Measurements from ENCODE around the gene BANP. TPM values are rescaled to one million over a fixed set of nuclear protein-coding genes. Genes with fewer than 3 reads are reported as not detected.
"Not testable (repeated sequence)": the region's sequence is repeated elsewhere in the genome, so short reads cannot be mapped to it uniquely, and the experiment has no call there.

The BANP gene
- total and polyA plus RNA-seq, 3 donors from 2014 or later, result 25.3 to 60.2 (median 55.9) TPM

DNA sequence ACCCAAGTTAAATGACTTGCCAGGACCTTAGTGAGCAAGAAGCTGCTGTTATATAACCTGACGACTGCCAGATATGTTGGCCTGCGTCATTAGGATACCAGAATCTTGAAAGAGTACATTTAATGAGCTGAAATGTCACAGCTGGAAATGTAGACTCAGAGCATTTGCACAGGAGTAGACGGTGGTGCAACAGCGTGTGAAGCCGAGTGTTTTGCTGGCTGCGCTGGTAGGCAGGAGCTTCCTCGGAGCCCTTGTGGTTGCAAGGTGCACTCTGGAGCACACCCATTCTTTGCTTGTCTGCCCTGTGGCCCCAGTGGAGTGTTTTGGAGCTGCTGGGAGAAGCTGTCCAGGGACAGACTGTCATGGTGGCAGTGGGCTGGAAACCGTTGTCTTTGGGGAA, 79.3 kb downstream of the BANP start:
- Histone ChIP-seq H3K27ac (no peak overlapping the region), H3K4me3 (no peak overlapping the region), H3K4me1 (no peaks in the 10 kb centered on the region), H3K9me3 (no peaks in the 10 kb centered on the region), H3K27me3 (no peaks in the 10 kb centered on the region), H3K36me3 (ENCODE audit: low read depth, missing control alignments) (no peaks in the 10 kb centered on the region)
- no peak for TF ChIP-seq POLR2A (IDR thresholded peaks at IDR 0.05)
- TF ChIP-seq, protein P1, sequence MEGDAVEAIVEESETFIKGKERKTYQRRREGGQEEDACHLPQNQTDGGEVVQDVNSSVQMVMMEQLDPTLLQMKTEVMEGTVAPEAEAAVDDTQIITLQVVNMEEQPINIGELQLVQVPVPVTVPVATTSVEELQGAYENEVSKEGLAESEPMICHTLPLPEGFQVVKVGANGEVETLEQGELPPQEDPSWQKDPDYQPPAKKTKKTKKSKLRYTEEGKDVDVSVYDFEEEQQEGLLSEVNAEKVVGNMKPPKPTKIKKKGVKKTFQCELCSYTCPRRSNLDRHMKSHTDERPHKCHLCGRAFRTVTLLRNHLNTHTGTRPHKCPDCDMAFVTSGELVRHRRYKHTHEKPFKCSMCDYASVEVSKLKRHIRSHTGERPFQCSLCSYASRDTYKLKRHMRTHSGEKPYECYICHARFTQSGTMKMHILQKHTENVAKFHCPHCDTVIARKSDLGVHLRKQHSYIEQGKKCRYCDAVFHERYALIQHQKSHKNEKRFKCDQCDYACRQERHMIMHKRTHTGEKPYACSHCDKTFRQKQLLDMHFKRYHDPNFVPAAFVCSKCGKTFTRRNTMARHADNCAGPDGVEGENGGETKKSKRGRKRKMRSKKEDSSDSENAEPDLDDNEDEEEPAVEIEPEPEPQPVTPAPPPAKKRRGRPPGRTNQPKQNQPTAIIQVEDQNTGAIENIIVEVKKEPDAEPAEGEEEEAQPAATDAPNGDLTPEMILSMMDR (IDR thresholded peaks at IDR 0.05), result no peak
- DNase-seq, result no peak
- intact Hi-C loops (cut with DNase I; ENCODE audit: low total_unique reads), result no loop called here
- 94 to 97% methylated on average over 8 of the region's 8 CpGs for WGBS, 2 donors

DNA sequence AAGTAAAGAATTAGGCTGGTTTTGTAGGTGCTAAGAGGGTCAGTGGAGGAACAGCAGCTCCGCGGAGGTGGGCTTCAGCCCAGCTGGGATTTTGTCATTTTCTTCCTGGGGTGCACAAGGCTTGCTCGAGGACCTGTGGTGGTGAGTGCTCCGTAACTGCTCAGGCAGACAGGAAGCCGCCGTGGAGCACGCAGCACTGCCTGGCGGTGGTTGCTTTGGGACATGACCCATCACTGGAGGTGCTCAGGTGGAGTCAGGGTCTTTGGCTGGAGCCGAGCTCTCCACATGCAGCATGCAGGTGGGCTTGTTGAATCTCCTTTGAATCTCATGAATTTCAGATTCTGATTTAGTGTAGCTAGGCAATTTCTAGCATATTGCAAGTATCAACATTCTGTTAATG, 79.7 kb downstream of the BANP start:
- H3K36me3 ChIP-seq (ENCODE audit: low read depth, missing control alignments); H3K27me3 ChIP-seq: not testable (repeated sequence)
- 96 to 98% methylated on average over 9 of the region's 9 CpGs for WGBS, 2 donors

DNA sequence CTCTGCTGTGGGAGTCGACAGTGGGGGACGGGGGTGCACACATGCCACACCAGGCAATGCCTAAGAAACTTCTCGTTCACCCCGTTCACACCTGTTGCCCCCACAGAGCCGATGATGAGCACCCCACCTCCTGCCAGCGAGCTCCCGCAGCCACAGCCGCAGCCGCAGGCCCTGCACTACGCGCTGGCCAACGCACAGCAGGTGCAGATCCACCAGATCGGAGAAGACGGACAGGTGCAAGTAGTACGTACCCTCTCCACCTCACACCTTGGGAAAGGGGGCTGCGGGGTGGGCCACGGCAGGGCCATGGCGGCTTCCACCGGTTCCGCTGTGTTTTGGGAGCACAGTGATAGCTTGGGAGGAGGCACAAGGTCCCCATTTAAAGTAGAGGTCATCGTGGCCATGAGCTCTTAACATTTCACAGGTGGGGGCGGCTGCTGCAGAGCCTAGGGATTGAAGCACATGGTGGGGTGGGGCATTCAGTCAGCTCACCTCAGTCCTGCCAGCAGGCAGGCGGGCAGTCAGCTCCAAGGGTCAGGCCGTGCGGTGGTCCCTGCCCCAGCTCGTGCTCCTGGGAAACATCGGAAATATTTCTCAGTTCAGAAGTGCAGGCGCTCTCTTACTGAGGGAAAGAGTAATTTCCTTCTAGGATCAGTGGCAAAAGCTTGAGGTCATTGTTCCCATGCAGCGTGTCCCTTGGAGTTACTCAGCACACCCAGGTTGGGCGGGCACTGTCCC, 81.9 kb downstream of the BANP start:
- intact Hi-C loops (cut with DNase I; ENCODE audit: low total_unique reads); H3K27me3 ChIP-seq; DNase-seq; H3K27ac ChIP-seq; H3K36me3 ChIP-seq (ENCODE audit: low read depth, missing control alignments); H3K4me3 ChIP-seq; H3K9me3 ChIP-seq; H3K4me1 ChIP-seq: not testable (repeated sequence)
- WGBS, 2 donors, result 93 to 97% methylated on average over 27 of the region's 30 CpGs

More for the DNA sequence above, 79.7 kb downstream of the BANP start:
- DNase-seq; intact Hi-C loops (cut with DNase I; ENCODE audit: low total_unique reads); H3K4me3 ChIP-seq; H3K27ac ChIP-seq; H3K9me3 ChIP-seq; H3K4me1 ChIP-seq: not testable (repeated sequence)

DNA sequence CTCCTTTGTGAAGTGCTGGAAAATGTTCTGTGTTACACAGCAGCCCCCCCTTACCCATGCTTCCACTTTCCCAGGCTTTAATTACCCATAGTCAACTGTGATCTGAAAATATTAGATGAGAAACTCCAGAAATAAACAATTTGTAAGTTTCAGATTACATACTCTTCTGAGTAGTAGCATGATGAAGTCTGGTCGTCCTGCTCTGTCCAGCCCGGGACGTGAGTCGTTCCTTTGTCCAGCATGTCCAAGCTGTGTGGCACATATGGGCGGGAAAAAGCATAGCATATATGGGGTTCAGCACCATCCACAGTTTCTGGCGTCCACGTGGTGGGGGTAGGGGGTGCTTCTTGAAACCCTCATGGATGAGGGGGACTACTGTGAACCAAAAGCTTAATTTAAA, 83.5 kb downstream of the BANP start:
- no peaks in the 10 kb centered on the region for H3K27me3 ChIP-seq
- TF ChIP-seq, protein P1 (IDR thresholded peaks at IDR 0.05), result no peak
- TF ChIP-seq POLR2A (IDR thresholded peaks at IDR 0.05), result no peak
- no peak for DNase-seq
- H3K36me3 ChIP-seq (ENCODE audit: low read depth, missing control alignments), result no peaks in the 10 kb centered on the region
- intact Hi-C loops (cut with DNase I; ENCODE audit: low total_unique reads), result no loop called here
- no peaks in the 10 kb centered on the region for H3K4me1 ChIP-seq
- H3K4me3 ChIP-seq, result no peak overlapping the region
- no peaks in the 10 kb centered on the region for H3K9me3 ChIP-seq
- H3K27ac ChIP-seq, result no peak overlapping the region
- WGBS, 2 donors, result 92 to 94% methylated on average over 7 of the region's 7 CpGs

DNA sequence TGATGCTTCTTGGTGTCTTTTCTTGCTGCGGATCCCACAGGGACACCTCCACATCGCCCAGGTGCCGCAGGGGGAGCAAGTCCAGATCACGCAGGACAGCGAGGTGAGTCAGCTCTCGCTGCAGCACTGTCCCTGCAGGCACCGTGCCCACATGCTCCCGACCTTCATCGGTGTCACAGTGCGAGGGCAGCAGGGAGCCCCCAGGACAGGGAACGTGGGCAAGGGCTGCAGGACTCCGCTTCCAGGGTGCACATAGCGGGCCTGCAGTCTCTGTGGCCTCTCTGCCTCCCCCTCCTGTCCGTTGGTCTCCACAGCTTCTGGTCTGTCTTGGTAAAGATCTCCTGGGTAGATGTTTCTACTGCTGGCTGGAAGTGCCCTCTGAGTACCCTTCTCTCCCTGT, 84.1 kb downstream of the BANP start:
- Histone ChIP-seq H3K9me3 (no peaks in the 10 kb centered on the region), H3K4me1 (no peaks in the 10 kb centered on the region), H3K36me3 (ENCODE audit: low read depth, missing control alignments) (no peaks in the 10 kb centered on the region), H3K27ac (no peak overlapping the region), H3K27me3 (no peaks in the 10 kb centered on the region), H3K4me3 (no peak overlapping the region)
- no peak for DNase-seq
- TF ChIP-seq POLR2A (IDR thresholded peaks at IDR 0.05), result no peak
- TF ChIP-seq, protein P1 (IDR thresholded peaks at IDR 0.05), result no peak
- intact Hi-C loops (cut with DNase I; ENCODE audit: low total_unique reads), result no loop called here
- WGBS, 2 donors, result 96% methylated on average over 12 to 14 of the region's 14 CpGs

DNA sequence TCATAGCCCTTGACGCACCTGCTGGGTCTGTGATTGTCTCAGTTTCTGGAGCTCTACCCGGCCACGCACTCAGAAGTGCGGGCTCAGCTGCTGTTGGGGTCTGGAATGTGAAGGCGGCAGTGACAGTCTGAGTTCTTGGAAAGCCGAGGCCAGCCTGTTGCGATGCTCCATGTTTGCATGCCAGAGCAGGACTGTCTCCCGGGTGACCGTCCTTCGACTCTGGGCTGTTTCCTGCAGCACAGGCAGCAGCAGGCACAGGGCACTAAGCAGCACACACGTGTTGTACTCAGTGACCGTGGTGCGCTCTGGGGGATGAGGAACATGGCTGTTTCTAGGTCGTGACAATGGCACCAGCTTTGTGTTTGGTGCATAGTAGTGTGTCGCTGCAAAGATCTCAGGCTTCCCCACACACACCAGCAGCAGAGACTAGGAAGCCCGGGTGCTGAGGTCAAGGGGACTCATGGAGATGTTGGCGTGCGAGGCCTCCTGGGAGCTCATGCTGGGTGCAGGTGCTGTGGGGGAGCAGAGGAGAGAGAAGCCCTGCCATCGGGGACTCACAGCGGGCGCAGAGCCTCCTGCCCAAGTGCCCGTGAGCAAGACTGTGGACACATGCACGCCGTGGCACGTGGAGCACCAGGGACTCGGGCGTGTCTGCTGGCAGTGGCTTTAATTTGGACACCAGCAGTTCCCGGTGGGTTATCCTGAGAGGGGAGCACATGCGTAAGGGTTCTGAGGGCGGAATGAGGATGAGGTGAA, 84.8 kb downstream of the BANP start:
- H3K27ac ChIP-seq; H3K36me3 ChIP-seq (ENCODE audit: low read depth, missing control alignments); intact Hi-C loops (cut with DNase I; ENCODE audit: low total_unique reads): not testable (repeated sequence)

DNA sequence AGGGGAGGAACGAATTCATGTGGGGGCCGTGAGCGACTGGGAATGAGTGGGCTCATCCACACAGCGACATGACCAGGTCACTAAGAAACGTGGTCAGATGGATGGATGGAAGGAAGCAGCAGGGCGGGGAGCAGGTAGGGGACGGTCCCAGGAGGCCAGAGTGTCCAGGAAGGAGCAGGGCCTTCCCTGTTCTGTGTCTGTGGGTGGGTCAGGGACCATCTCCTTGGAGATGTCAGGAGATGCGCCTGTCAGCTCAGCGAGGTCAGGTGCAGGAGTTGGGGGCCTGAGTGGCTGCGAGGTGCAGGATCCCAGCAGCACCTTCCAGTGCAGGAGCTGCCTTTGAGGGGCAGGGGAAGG, 85.4 kb downstream of the BANP start:
- H3K4me1 ChIP-seq; H3K27ac ChIP-seq; H3K4me3 ChIP-seq; intact Hi-C loops (cut with DNase I; ENCODE audit: low total_unique reads); DNase-seq; H3K36me3 ChIP-seq (ENCODE audit: low read depth, missing control alignments); H3K27me3 ChIP-seq; H3K9me3 ChIP-seq: not testable (repeated sequence)
- WGBS, 2 donors, result 90 to 91% methylated on average over 10 of the region's 10 CpGs

More for the DNA sequence above, 84.8 kb downstream of the BANP start:
- not testable (repeated sequence) for H3K9me3 ChIP-seq, H3K4me3 ChIP-seq, DNase-seq, H3K27me3 ChIP-seq, H3K4me1 ChIP-seq
- WGBS, 2 donors, result 96 to 97% methylated on average over 20 to 30 of the region's 30 CpGs

DNA sequence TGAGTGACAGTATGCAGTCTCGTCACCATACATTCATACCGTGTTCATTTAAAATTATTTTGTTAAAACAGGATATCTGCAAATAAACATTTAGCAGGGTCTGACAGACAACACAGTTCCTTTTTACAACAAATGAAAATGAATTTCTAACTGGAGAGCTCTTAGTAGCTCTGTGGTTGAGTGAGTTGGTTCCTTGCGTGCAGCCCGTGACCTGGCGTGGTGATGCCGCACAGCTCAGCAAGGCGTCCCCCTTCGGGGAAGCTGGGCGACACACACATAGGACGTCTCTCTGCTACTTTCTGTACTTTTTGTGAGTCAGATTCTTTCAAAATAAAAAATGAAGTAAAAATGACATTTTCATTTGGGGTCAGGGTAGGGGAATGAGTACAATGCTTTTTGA, 86.1 kb downstream of the BANP start:
- H3K4me1 ChIP-seq; DNase-seq; H3K4me3 ChIP-seq; H3K36me3 ChIP-seq (ENCODE audit: low read depth, missing control alignments); H3K27ac ChIP-seq; H3K27me3 ChIP-seq; H3K9me3 ChIP-seq; intact Hi-C loops (cut with DNase I; ENCODE audit: low total_unique reads): not testable (repeated sequence)
- WGBS, 2 donors, result 88 to 94% methylated on average over 9 to 10 of the region's 10 CpGs

DNA sequence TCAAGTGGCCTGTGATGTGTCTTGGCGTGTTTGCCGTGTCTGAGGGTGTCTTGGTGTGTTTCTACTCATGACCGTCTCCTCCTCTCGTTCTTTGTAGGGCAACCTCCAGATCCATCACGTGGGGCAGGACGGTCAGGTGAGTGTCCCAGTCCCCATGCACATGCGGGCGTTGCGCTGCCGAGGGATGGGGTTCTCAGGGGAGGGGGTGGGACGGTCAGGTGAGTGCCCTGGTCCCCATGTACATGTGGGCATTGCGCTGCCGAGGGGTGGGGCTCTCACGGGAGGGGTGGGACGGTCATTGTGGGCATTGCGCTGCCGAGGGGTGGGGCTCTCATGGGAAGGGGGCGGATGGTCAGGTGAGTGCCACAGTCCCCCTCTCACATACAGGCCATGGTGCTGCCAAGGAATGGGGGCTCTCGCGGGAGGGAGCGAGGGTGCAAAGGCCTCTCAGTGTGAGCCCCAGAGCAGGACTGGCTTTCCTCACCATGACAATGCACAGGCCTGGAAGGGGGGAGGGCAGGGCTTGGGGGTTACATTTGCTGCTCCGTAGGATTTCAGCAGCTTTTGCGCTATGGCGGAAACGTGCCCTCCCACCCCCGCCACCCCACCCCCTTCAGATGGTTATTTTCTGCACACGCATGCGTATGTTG, 86.8 kb downstream of the BANP start:
- H3K4me1 ChIP-seq; DNase-seq; H3K9me3 ChIP-seq; H3K4me3 ChIP-seq; intact Hi-C loops (cut with DNase I; ENCODE audit: low total_unique reads); H3K36me3 ChIP-seq (ENCODE audit: low read depth, missing control alignments); H3K27me3 ChIP-seq; H3K27ac ChIP-seq: not testable (repeated sequence)
- 90 to 95% methylated on average over 13 to 28 of the region's 28 CpGs for WGBS, 2 donors
